SK-N-SH (cell line): Measurements from ENCODE around the gene EXOC1. TPM values are rescaled to one million over a fixed set of nuclear protein-coding genes. Genes with fewer than 3 reads are reported as not detected.
A peak's percentile ranks its signal among the peaks of the same experiment; 100 is the strongest.

ENCODE experiments used
- CTCF ChIA-PET: fragments of 300-600, 350-600 bp; formaldehyde crosslinking; extraction: SDS; loops from one replicate; lab custom pipeline; 2021; lab: Yijun Ruan, JAX
- POLR2A ChIA-PET: fragments of 350-600 bp; sonication (Branson Sonifier 250); formaldehyde crosslinking; extraction: SDS; loops from one replicate; lab custom pipeline; 2020; ENCODE audit warnings: antibody characterized with exemption, inconsistent platforms; lab: Yijun Ruan, JAX
- DNase-seq: peaks from one replicate; pipeline ENCODE4 v3.0.0; 2012
- H2AFZ ChIP-seq: fragments of 200-600 bp; sonication (generic); 2 replicates; pipeline ENCODE4 v1.8.1; 2016; ENCODE audit warnings: antibody characterized with exemption, mild to moderate bottlenecking, low read depth
- H3F3A ChIP-seq: fragments of 200-600 bp; sonication (generic); replicated peaks from 2 replicates; pipeline ENCODE3; 2016; ENCODE audit warnings: antibody characterized with exemption, mild to moderate bottlenecking; ENCODE audit not compliant: insufficient read depth
- H3K27ac ChIP-seq, 2 experiments: fragments of 200-500 bp in 1 of 2; fragments of 200-600 bp in 1 of 2; sonication (Bioruptor generic) in 1 of 2; sonication (generic), shearing (Covaris generic) in 1 of 2; 2 replicates each; pipeline versions ENCODE4 v1.5.1 to v1.6.1; 2014 to 2016; ENCODE audit warnings: low read depth in 2 of 2, inconsistent platforms in 1 of 2, low read length in 1 of 2, mild to moderate bottlenecking in 1 of 2, mixed read lengths in 1 of 2
- H3K27me3 ChIP-seq: fragments of 200-600 bp; sonication (generic), shearing (Covaris generic); 2 replicates; pipeline ENCODE4 v1.6.1; 2016; ENCODE audit warnings: mixed run types; ENCODE audit not compliant: insufficient read depth
- H3K36me3 ChIP-seq, 2 experiments: fragments of 200-500 bp in 1 of 2; fragments of 200-600 bp in 1 of 2; sonication (Bioruptor generic) in 1 of 2; sonication (generic) in 1 of 2; replicated peaks in 1 of 2; 2 replicates each; pipeline versions ENCODE3 to v1.5.1; 2014 to 2016; ENCODE audit warnings: low read length in 1 of 2, mild to moderate bottlenecking in 1 of 2; ENCODE audit not compliant: insufficient read depth in 2 of 2, control insufficient read depth in 1 of 2
- H3K4me1 ChIP-seq, 2 experiments: fragments of 200-500 bp in 1 of 2; fragments of 200-600 bp in 1 of 2; sonication (Bioruptor generic) in 1 of 2; sonication (generic), shearing (Covaris generic) in 1 of 2; 2 replicates each; pipeline versions ENCODE4 v1.5.1 to v1.6.1; 2014 to 2016; ENCODE audit warnings: low read depth in 1 of 2, low read length in 1 of 2, mixed run types in 1 of 2; ENCODE audit not compliant: insufficient read depth in 2 of 2, control insufficient read depth in 1 of 2
- H3K4me2 ChIP-seq: fragments of 200-600 bp; sonication (generic), shearing (Covaris generic); 2 replicates; pipeline ENCODE4 v1.6.1; 2017; ENCODE audit warnings: mixed run types
- H3K4me3 ChIP-seq, 2 experiments: fragments of 200-500 bp in 1 of 2; fragments of 200-600 bp in 1 of 2; sonication (Bioruptor generic) in 1 of 2; sonication (generic), shearing (Covaris generic) in 1 of 2; 2 replicates each; pipeline versions ENCODE4 v1.5.1 to v1.8.1; 2014 to 2016; ENCODE audit warnings: low read depth in 2 of 2, inconsistent platforms in 1 of 2, low read length in 1 of 2, mild to moderate bottlenecking in 1 of 2, mixed read lengths in 1 of 2, moderate library complexity in 1 of 2
- H3K79me2 ChIP-seq: fragments of 200-600 bp; sonication (generic); 2 replicates; pipeline ENCODE4 v1.8.1; 2017; ENCODE audit warnings: mild to moderate bottlenecking; ENCODE audit not compliant: insufficient read depth
- H3K9ac ChIP-seq: fragments of 200-600 bp; sonication (generic); 2 replicates; pipeline ENCODE4 v1.6.1; 2017; ENCODE audit warnings: mixed run types
- H3K9me2 ChIP-seq: fragments of 200-600 bp; sonication (generic); 2 replicates; pipeline ENCODE4 v1.6.1; 2017; ENCODE audit warnings: mixed run types
- H3K9me3 ChIP-seq: fragments of 200-600 bp; sonication (generic); 2 replicates; pipeline ENCODE4 v1.6.1; 2017; ENCODE audit warnings: mixed run types, mild to moderate bottlenecking, moderate library complexity
- H4K20me1 ChIP-seq: fragments of 200-600 bp; sonication (generic); 2 replicates; pipeline ENCODE4 v1.6.1; 2017; ENCODE audit warnings: mild to moderate bottlenecking, mixed run types; ENCODE audit not compliant: insufficient read depth
- CTCF ChIP-seq: fragments of 200-600 bp; sonication (generic); IDR thresholded peaks from 2 replicates; pipeline ENCODE4 v1.6.1; 2017; ENCODE audit warnings: antibody characterized with exemption, mild to moderate bottlenecking, moderate library complexity
- EZH2phosphoT487 ChIP-seq: fragments of 200-600 bp; sonication (generic); IDR thresholded peaks from 2 replicates; pipeline ENCODE4 v1.6.1; 2017; ENCODE audit warnings: low read depth, mixed run types, mild to moderate bottlenecking, antibody characterized with exemption, moderate library complexity, borderline replicate concordance
- FOXJ3 ChIP-seq: sonication (generic); formaldehyde crosslinking; IDR thresholded peaks from 2 replicates; pipeline ENCODE4 v1.5.1; 2020; ENCODE audit warnings: mild to moderate bottlenecking, missing genetic modification reagents
- FOXM1 ChIP-seq: IDR thresholded peaks from 2 replicates; pipeline ENCODE4 v1.4.0; 2012; ENCODE audit warnings: low read depth, mild to moderate bottlenecking
- GATA2 ChIP-seq: sonication (generic); formaldehyde crosslinking; IDR thresholded peaks from 2 replicates; pipeline ENCODE4 v1.5.0; 2020; ENCODE audit warnings: mild to moderate bottlenecking, missing genetic modification reagents
- IRF3 ChIP-seq: fragments of 150-350 bp; IDR thresholded peaks from 2 replicates; pipeline ENCODE4 v1.6.1; 2016; ENCODE audit warnings: mild to moderate bottlenecking, low read depth, low read length
- MEF2A ChIP-seq: IDR thresholded peaks from 2 replicates; pipeline ENCODE4 v1.4.0; 2012; ENCODE audit warnings: low read depth, borderline replicate concordance
- MXI1 ChIP-seq: IDR thresholded peaks from 2 replicates; pipeline ENCODE4 v1.6.1; 2012; ENCODE audit warnings: mild to moderate bottlenecking, low read depth, low read length, improper control_type of control experiment
- NFIC ChIP-seq: IDR thresholded peaks from 2 replicates; pipeline ENCODE4 v1.4.0; 2012; ENCODE audit warnings: borderline replicate concordance
- NRF1 ChIP-seq: IDR thresholded peaks from 2 replicates; pipeline ENCODE4 v1.6.1; 2012; ENCODE audit warnings: low read depth, mild to moderate bottlenecking, low read length
- RAD21 ChIP-seq: IDR thresholded peaks from 2 replicates; pipeline ENCODE4 v1.6.1; 2012; ENCODE audit warnings: mild to moderate bottlenecking, low read length
- REST ChIP-seq: IDR thresholded peaks from 2 replicates; pipeline ENCODE4 v1.6.1; 2012; ENCODE audit warnings: mild to moderate bottlenecking, low read depth, low read length, moderate library complexity
- TAF1 ChIP-seq: IDR thresholded peaks from 2 replicates; pipeline ENCODE4 v1.6.1; 2012; ENCODE audit warnings: low read depth, mild to moderate bottlenecking, low read length, moderate library complexity, borderline replicate concordance
- TEAD4 ChIP-seq: IDR thresholded peaks from 2 replicates; pipeline ENCODE4 v1.4.0; 2012; ENCODE audit warnings: mild to moderate bottlenecking, borderline replicate concordance; ENCODE audit not compliant: insufficient read depth
- ZBTB33 ChIP-seq: IDR thresholded peaks from 2 replicates; pipeline ENCODE4 v1.4.0; 2012; ENCODE audit warnings: low read depth, borderline replicate concordance
- WGBS: methylation state at CpG from one replicate; pipeline ENCODE4 v1.1.6; 2017; ENCODE audit warnings: low lambda C conversion rate; 5-methylcytosine and 5-hydroxymethylcytosine counted together
- polyA plus RNA-seq, 3 experiments: library from polyadenylated mRNA; depleted of rRNA; stranded (reverse); fragments of >200 nt; gene quantifications; 2 replicates each; pipeline ENCODE4 v1.2.3, GENCODE V29; 2012

Gene EXOC1
- polyA plus RNA-seq, 1 of the 3 experiments (the other 2 are of a cell fraction), result 13.5 TPM

- Histone ChIP-seq H2AFZ (0 out of 2 replicates have a peak overlapping the region, but pooled peaks have one; percentile 46), H3K9me3 (no peaks in the 10 kb centered on the region), H3K9me2 (no peaks in the 10 kb centered on the region), H4K20me1 (no peaks in the 10 kb centered on the region), H3K79me2 (no peaks in the 10 kb centered on the region)
- no peak for DNase-seq
- CTCF ChIA-PET, result interaction anchor here (0.9 to 1.4 kb wide), 4 partner anchors 10 to 18 kb away, joined by 3 to 4 read pairs (median 3); no protein-coding TSS in a partner anchor
- 32% methylated on average over 2 of the region's 2 CpGs for WGBS
- no peak for TF ChIP-seq RAD21
- TF ChIP-seq MXI1, result no peak
- TF ChIP-seq CTCF, result no peak
- no peak for TF ChIP-seq NRF1
- no peak for TF ChIP-seq FOXM1
- no peak for TF ChIP-seq ZBTB33
- no peak for TF ChIP-seq FOXJ3
- no peak for TF ChIP-seq MEF2A
- TF ChIP-seq TEAD4, result no peak
- TF ChIP-seq TAF1, result no peak
- TF ChIP-seq, all 33 proteins: peak for 0
- H3K9ac ChIP-seq, result no peak overlapping the region
- POLR2A ChIA-PET, result no interaction called here
- H3K36me3 ChIP-seq, result no peaks in the 10 kb centered on the region
- no peaks in the 10 kb centered on the region for H3K4me1 ChIP-seq
- no peak overlapping the region for H3K4me3 ChIP-seq
- no peak overlapping the region for H3K27ac ChIP-seq
- H3K4me2 ChIP-seq, result 0 out of 2 replicates have a peak overlapping the region, but pooled peaks have one; percentile 62
- no peaks in the 10 kb centered on the region for H3F3A ChIP-seq
- H3K27me3 ChIP-seq, result no peaks in the 10 kb centered on the region
These were observed 33.2 kb upstream of the EXOC1 start for GRCh38 chr4:55820279-55820678.

GRCh38 chr4:55822329-55822728 lies 31.1 kb upstream of the EXOC1 start:
- no peak for TF ChIP-seq FOXJ3
- no peak for TF ChIP-seq GATA2 (CRISPR knock-in tag)
- no peak for TF ChIP-seq EZH2phosphoT487
- TF ChIP-seq IRF3, result no peak
- no peak for TF ChIP-seq REST
- TF ChIP-seq NFIC, result no peak
- TF ChIP-seq, all 33 proteins: peak for 0
- no peak overlapping the region for H3K9ac ChIP-seq
- CTCF ChIA-PET, result no interaction called here
- POLR2A ChIA-PET, result no interaction called here
- no peaks in the 10 kb centered on the region for H3K9me3 ChIP-seq
- H3K27me3 ChIP-seq, result no peaks in the 10 kb centered on the region
- no peak for DNase-seq
- H3F3A ChIP-seq, result no peaks in the 10 kb centered on the region
- no peak overlapping the region for H2AFZ ChIP-seq
- no peaks in the 10 kb centered on the region for H3K79me2 ChIP-seq
- H3K36me3 ChIP-seq, result no peaks in the 10 kb centered on the region
- WGBS, result 62% methylated on average over 3 of the region's 3 CpGs
- H4K20me1 ChIP-seq, result no peaks in the 10 kb centered on the region
- H3K9me2 ChIP-seq, result no peaks in the 10 kb centered on the region
- H3K27ac ChIP-seq, result no peak overlapping the region
- H3K4me1 ChIP-seq, result no peaks in the 10 kb centered on the region
- no peak overlapping the region for H3K4me3 ChIP-seq
- H3K4me2 ChIP-seq, result no peak overlapping the region
